Activated naive CD4-positive, alpha-beta T cell treated with anti-CD3 and anti-CD28 coated beads for 36 hours (primary cell): ENCODE measurements around the gene FOXN4. TPM values are rescaled to one million over a fixed set of nuclear protein-coding genes. Genes with fewer than 3 reads are reported as not detected.

Experiments
- CTCF ChIA-PET: fragments of 350-600 bp; sonication (Branson Sonifier 250); formaldehyde crosslinking; loops from one replicate; lab custom pipeline; 2021; ENCODE audit warnings: antibody characterized with exemption; lab: Charles Lee
- DNase-seq: peaks from one replicate; pipeline ENCODE4 v3.0.0-alpha.2; 2020
- H3K27ac Mint-ChIP-seq: one replicate; pipeline ENCODE4 v1.8.0; 2021; ENCODE audit warnings: mild to moderate bottlenecking, mixed read lengths
- H3K27me3 Mint-ChIP-seq: one replicate; pipeline ENCODE4 v1.8.0; 2021; ENCODE audit warnings: low read depth, mixed read lengths
- H3K36me3 Mint-ChIP-seq: one replicate; pipeline ENCODE4 v1.8.0; 2021; ENCODE audit warnings: low read depth, mixed read lengths
- H3K4me1 Mint-ChIP-seq: one replicate; pipeline ENCODE4 v1.8.0; 2021; ENCODE audit warnings: low read depth, mixed read lengths
- H3K4me3 Mint-ChIP-seq: one replicate; pipeline ENCODE4 v1.8.0; 2021; ENCODE audit warnings: mild to moderate bottlenecking, moderate library complexity, mixed read lengths
- H3K9me3 Mint-ChIP-seq: one replicate; pipeline ENCODE4 v1.8.0; 2021; ENCODE audit warnings: mixed read lengths
- intact Hi-C: fragments of 100-400 bp; cut with micrococcal nuclease; formaldehyde crosslinking; loops from one replicate; pipeline ENCODE4 v1.15.1; 2023
- total RNA-seq, 2 experiments: library from RNA; stranded (reverse); gene quantifications; one replicate each; pipeline ENCODE4 v1.2.3, GENCODE V29; 2021

The FOXN4 gene
- total RNA-seq, 2 experiments from 2014 or later: not detected

DNA sequence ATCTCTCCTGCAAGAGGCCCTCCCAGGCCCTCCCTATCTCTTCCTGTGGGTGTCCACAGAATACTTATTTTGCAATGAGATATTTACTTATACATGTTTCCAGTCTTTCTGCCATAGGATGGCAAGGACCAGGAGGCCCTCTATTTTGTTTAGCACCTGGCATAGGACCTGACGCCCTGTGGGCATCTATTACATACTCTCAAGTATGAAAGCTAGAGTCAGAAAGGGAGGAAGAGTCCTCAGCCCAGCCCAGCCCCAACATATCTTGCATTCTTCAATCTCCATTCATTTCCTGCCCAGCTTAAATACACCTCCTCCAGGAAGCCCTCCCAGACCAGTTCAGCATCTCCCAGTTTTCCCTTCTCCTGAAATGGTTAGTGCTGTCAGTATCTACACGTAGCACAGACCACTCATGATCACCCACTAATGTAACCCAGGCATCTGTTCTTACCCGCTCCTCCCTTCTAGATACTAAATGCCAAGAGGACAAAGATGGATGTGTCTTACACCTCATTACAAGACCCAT is 7.4 kb downstream of the FOXN4 start:
- CTCF ChIA-PET: interaction anchor here (1.0 kb wide), 1 partner anchor 573 kb away, joined by 3 read pairs; no protein-coding TSS in a partner anchor
- Mint-ChIP-seq H3K4me3 (no peak overlapping the region), H3K27ac (no peak overlapping the region), H3K9me3 (no peaks in the 10 kb centered on the region), H3K27me3 (peaks cover 8% of the 10 kb centered on the region), H3K36me3 (no peaks in the 10 kb centered on the region), H3K4me1 (no peaks in the 10 kb centered on the region)
- DNase-seq: no peak
- intact Hi-C loops: no loop called here

DNA sequence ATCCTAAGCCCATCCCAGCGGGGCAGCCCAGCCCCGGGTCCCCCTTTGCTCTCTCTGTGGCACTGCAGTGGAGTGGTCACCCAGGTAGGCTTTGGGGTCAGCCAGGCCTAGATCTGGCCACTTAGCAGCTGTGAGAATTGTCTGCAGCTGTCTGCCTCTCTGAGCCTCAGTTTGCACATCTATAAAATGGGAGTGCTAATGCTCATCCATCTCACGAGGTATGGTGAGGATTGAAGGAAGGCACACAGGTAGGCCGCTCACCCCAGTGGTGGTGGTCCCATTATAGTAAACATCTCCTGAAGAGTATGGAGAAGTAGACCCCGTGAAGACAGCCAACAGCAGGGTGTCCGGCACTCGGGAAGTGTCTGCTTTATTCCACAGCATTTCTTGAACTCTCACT is 9.2 kb downstream of the FOXN4 start:
- no peak overlapping the region for H3K27ac Mint-ChIP-seq
- peaks cover 6% of the 10 kb centered on the region for H3K27me3 Mint-ChIP-seq
- intact Hi-C loops: no loop called here
- H3K4me3 Mint-ChIP-seq: no peak overlapping the region
- H3K36me3 Mint-ChIP-seq: no peaks in the 10 kb centered on the region
- CTCF ChIA-PET: no interaction called here
- no peaks in the 10 kb centered on the region for H3K9me3 Mint-ChIP-seq
- H3K4me1 Mint-ChIP-seq: no peaks in the 10 kb centered on the region
- no peak for DNase-seq

DNA sequence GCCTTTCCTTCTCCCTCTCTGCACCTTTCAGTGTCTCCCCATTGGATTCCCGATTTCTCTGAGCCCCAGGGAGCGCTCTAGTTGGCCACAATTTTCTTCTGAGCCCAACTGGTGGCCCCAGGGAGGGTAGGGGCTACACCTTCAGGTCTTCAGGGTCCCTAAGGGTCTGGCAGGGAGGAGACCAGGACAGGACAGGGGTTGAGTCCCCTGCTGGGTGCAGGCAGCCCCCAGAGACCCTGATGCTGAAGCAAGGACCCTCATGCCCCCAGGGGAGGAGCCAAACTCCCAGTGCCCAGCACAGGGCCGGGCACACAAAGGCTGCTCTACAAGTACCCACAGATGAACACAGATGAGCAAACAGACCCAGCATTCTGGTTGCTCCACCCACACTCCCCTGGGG is 12.7 kb downstream of the FOXN4 start:
- Mint-ChIP-seq H3K27ac (no peak overlapping the region), H3K9me3 (no peaks in the 10 kb centered on the region), H3K27me3 (peaks cover 15% of the 10 kb centered on the region), H3K4me1 (no peaks in the 10 kb centered on the region), H3K4me3 (no peak overlapping the region), H3K36me3 (no peaks in the 10 kb centered on the region)
- no peak for DNase-seq
- CTCF ChIA-PET: no interaction called here
- intact Hi-C loops: no loop called here

- intact Hi-C loops: no loop called here
- no peak for DNase-seq
- Mint-ChIP-seq H3K27me3 (peaks cover 19% of the 10 kb centered on the region), H3K36me3 (no peaks in the 10 kb centered on the region), H3K4me1 (no peaks in the 10 kb centered on the region), H3K9me3 (no peaks in the 10 kb centered on the region), H3K4me3 (no peak overlapping the region), H3K27ac (no peak overlapping the region)
- CTCF ChIA-PET: no interaction called here
These were observed 13.2 kb downstream of the FOXN4 start for GRCh38 chr12:109295764-109296425.

GRCh38 chr12:109294286-109294796 is 14.7 kb downstream of the FOXN4 start:
- H3K36me3 Mint-ChIP-seq: no peaks in the 10 kb centered on the region
- H3K4me1 Mint-ChIP-seq: no peaks in the 10 kb centered on the region
- no peak for DNase-seq
- no peak overlapping the region for H3K4me3 Mint-ChIP-seq
- CTCF ChIA-PET: no interaction called here
- no peak overlapping the region for H3K27ac Mint-ChIP-seq
- intact Hi-C loops: no loop called here
- peaks cover 19% of the 10 kb centered on the region for H3K27me3 Mint-ChIP-seq
- no peaks in the 10 kb centered on the region for H3K9me3 Mint-ChIP-seq

- H3K4me3 Mint-ChIP-seq: no peak overlapping the region
- H3K4me1 Mint-ChIP-seq: no peaks in the 10 kb centered on the region
- peaks cover 19% of the 10 kb centered on the region for H3K27me3 Mint-ChIP-seq
- H3K36me3 Mint-ChIP-seq: no peaks in the 10 kb centered on the region
- no peak overlapping the region for H3K27ac Mint-ChIP-seq
- CTCF ChIA-PET: no interaction called here
- intact Hi-C loops: no loop called here
- DNase-seq: no peak
- H3K9me3 Mint-ChIP-seq: no peaks in the 10 kb centered on the region
These were observed 16.0 kb downstream of the FOXN4 start for GRCh38 chr12:109293106-109293505.

GRCh38 chr12:109292342-109292711 is 16.8 kb downstream of the FOXN4 start:
- Mint-ChIP-seq H3K27me3 (peaks cover 19% of the 10 kb centered on the region), H3K9me3 (no peaks in the 10 kb centered on the region), H3K4me3 (no peak overlapping the region), H3K36me3 (no peaks in the 10 kb centered on the region), H3K27ac (no peak overlapping the region), H3K4me1 (no peaks in the 10 kb centered on the region)
- no peak for DNase-seq
- intact Hi-C loops: no loop called here
- CTCF ChIA-PET: interaction anchor here (0.9 kb wide), 1 partner anchor 15 kb away, joined by 3 read pairs; no protein-coding TSS in a partner anchor

DNA sequence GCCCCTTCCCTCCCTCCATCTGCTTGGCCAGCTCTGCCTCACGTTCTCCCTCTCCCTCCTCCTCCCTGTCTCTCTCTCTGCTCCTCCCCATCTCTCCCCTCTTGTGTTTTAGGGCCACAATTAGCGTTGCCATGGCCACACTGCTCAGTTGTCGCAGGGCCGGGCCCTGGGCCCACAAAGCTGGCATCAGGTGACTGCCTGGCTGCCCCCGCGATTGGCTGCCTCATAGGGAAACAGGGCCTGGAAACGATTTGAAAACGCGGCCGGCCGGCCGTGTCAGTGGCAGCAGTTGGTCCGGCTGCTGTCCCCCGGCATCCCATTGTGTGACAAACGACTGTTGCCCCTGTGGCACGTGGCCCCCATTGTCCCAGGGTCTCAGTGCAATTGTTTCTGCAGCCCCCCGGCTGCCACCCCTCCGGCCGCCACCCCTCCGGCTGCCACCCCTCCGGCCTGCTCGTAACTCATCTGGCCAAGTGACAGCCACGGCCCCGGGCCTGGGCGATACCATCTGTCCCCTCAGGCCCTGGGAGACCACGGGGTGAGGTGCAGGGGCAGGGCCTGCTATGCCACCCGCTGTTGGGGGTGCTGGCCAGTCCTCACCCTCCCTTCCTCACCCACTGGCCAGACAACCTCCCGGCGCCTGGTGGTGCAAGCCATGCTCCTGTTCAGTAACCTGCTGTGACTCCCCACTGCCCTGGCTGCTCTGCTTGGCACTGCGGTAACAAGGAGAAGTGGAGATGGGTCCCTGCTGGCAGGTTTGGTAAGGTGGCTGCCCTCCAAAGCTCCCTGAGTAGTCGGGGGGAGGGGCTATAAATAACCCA is 17.4 kb downstream of the FOXN4 start:
- peaks cover 19% of the 10 kb centered on the region for H3K27me3 Mint-ChIP-seq
- intact Hi-C loops: no loop called here
- no peak overlapping the region for H3K4me3 Mint-ChIP-seq
- H3K36me3 Mint-ChIP-seq: no peaks in the 10 kb centered on the region
- no peaks in the 10 kb centered on the region for H3K9me3 Mint-ChIP-seq
- CTCF ChIA-PET: interaction anchor here (0.9 kb wide), 1 partner anchor 14 kb away, joined by 3 read pairs; no protein-coding TSS in a partner anchor
- H3K27ac Mint-ChIP-seq: no peak overlapping the region
- no peaks in the 10 kb centered on the region for H3K4me1 Mint-ChIP-seq
- no peak for DNase-seq

DNA sequence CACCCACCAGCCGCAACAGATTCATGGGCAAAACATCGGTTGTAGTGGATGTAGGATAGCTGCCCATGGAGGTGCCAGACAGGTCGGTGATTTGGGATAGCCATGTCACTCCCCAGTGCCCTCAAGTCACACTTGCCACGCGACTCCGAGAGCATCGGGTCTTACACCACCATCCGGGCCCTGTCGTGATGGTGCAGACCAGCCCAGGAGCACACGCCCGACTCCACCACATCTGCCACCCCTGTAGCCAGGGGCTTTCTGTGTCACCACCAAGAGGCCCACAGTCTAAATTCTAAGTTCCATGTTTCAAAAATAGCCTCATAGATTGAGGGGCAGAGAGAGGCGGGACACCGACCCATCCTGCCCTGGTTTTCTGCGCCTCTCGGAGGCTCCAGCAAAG is 18.0 kb downstream of the FOXN4 start:
- Mint-ChIP-seq H3K27ac (no peak overlapping the region), H3K4me1 (no peaks in the 10 kb centered on the region), H3K9me3 (no peaks in the 10 kb centered on the region), H3K36me3 (no peaks in the 10 kb centered on the region), H3K4me3 (no peak overlapping the region), H3K27me3 (peaks cover 19% of the 10 kb centered on the region)
- DNase-seq: no peak
- CTCF ChIA-PET: no interaction called here
- intact Hi-C loops: no loop called here

DNA sequence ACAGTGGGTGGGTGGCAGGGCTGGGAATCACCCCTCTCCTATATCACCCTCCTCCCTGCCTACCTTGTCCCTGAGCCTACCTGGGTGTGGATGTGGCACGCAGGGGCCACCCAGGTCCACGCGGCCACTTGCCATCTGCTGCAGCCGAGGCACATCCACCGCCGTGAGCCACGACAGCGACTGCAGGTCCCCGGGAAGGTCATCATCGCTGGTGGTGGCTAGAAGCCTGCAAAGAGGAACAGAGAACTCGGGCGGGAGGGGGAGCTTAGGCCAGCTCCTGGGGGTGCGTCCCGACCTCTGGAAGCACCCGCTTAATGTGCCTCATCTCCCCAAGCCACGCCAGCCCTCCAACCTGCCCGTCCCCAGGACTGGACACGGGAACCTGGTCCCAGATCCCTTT is 19.0 kb downstream of the FOXN4 start:
- Mint-ChIP-seq H3K4me1 (no peaks in the 10 kb centered on the region), H3K4me3 (no peak overlapping the region), H3K27ac (no peak overlapping the region), H3K27me3 (peaks cover 16% of the 10 kb centered on the region), H3K36me3 (no peaks in the 10 kb centered on the region), H3K9me3 (no peaks in the 10 kb centered on the region)
- DNase-seq: no peak
- intact Hi-C loops: no loop called here
- CTCF ChIA-PET: interaction anchor here (0.6 kb wide), 1 partner anchor 10 kb away, joined by 3 read pairs; no protein-coding TSS in a partner anchor

DNA sequence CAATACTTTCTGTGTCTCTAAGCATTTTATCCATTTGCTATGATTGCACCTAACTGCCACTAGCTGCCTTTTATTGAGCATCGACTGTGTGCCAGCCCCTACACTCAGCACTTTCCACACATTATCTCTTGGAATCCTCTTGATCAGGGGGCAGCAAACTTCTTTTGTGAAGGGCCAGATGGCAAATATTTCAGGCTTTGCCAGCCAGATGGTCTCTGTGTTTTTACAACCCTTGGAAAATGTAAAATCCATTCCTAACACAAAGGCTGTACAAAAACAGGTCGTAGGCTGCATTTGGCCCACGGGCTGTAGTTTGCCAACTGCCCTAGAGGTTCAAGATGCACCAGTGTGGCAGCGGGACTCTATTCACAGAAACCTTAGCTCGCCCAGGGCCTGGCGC is 19.5 kb downstream of the FOXN4 start:
- H3K27ac Mint-ChIP-seq: no peak overlapping the region
- H3K36me3 Mint-ChIP-seq: no peaks in the 10 kb centered on the region
- H3K27me3 Mint-ChIP-seq: peaks cover 13% of the 10 kb centered on the region
- no peak for DNase-seq
- H3K9me3 Mint-ChIP-seq: no peaks in the 10 kb centered on the region
- H3K4me3 Mint-ChIP-seq: no peak overlapping the region
- no peaks in the 10 kb centered on the region for H3K4me1 Mint-ChIP-seq
- CTCF ChIA-PET: interaction anchor here (0.6 kb wide), 1 partner anchor 10 kb away, joined by 3 read pairs; no protein-coding TSS in a partner anchor
- intact Hi-C loops: no loop called here

GRCh38 chr12:109289004-109289403 is 20.1 kb downstream of the FOXN4 start:
- no peaks in the 10 kb centered on the region for H3K36me3 Mint-ChIP-seq
- DNase-seq: no peak
- CTCF ChIA-PET: no interaction called here
- H3K27me3 Mint-ChIP-seq: peaks cover 10% of the 10 kb centered on the region
- intact Hi-C loops: no loop called here
- H3K4me3 Mint-ChIP-seq: no peak overlapping the region
- H3K9me3 Mint-ChIP-seq: no peaks in the 10 kb centered on the region
- H3K27ac Mint-ChIP-seq: no peak overlapping the region
- no peaks in the 10 kb centered on the region for H3K4me1 Mint-ChIP-seq
